ENCODE data around the gene TMTC2. TPM values are rescaled to one million over a fixed set of nuclear protein-coding genes. Genes with fewer than 3 reads are reported as not detected.

The TMTC2 gene
- polyA plus RNA-seq, 1 experiment = 1.6 TPM

- ChIA-PET POLR2A (no interaction called here), CTCF (no interaction called here)
- TF ChIP-seq CTCF (IDR thresholded peaks at IDR 0.05; ENCODE audit: low read depth, low read length) = no peak
Observed at GRCh38 chr12:83083616-83084015, 396.9 kb downstream of the TMTC2 start.

GRCh38 chr12:83084516-83085234 is 398.0 kb downstream of the TMTC2 start:
- CTCF ChIA-PET = interaction anchor here (0.6 kb wide), 1 partner anchor 1453 kb away, joined by 3 read pairs; no protein-coding TSS in a partner anchor
- no peak for TF ChIP-seq CTCF (IDR thresholded peaks at IDR 0.05; ENCODE audit: low read depth, low read length)

More at GRCh38 chr12:83083616-83084015, 396.9 kb downstream of the TMTC2 start:
- no peak overlapping the region for H3K4me3 ChIP-seq (ENCODE audit: low read depth, low read length)
- H3K27ac ChIP-seq (ENCODE audit: low read depth, low read length) = no peak overlapping the region
- H3K27me3 ChIP-seq (ENCODE audit: control insufficient read depth, insufficient read depth, low read length) = no peaks in the 10 kb centered on the region
- no peak for DNase-seq (ENCODE audit: low read depth, low spot score)
- H3K9me3 ChIP-seq (ENCODE audit: control insufficient read depth, insufficient read depth, low read length) = peaks cover 2% of the 10 kb centered on the region; the same call in 1 of the 2 replicates

GRCh38 chr12:83086023-83086422 is 399.3 kb downstream of the TMTC2 start:
- H3K27ac ChIP-seq (ENCODE audit: low read depth, low read length) = no peak overlapping the region
- peaks cover 2% of the 10 kb centered on the region; the same call in 1 of the 2 replicates for H3K9me3 ChIP-seq (ENCODE audit: control insufficient read depth, insufficient read depth, low read length)
- H3K4me3 ChIP-seq (ENCODE audit: low read depth, low read length) = no peak overlapping the region
- CTCF ChIA-PET = no interaction called here
- DNase-seq (ENCODE audit: low read depth, low spot score) = no peak
- POLR2A ChIA-PET = no interaction called here
- no peaks in the 10 kb centered on the region for H3K27me3 ChIP-seq (ENCODE audit: control insufficient read depth, insufficient read depth, low read length)
- no peak for TF ChIP-seq CTCF (IDR thresholded peaks at IDR 0.05; ENCODE audit: low read depth, low read length)

More at GRCh38 chr12:83084516-83085234, 398.0 kb downstream of the TMTC2 start:
- POLR2A ChIA-PET = no interaction called here
- H3K27ac ChIP-seq (ENCODE audit: low read depth, low read length) = no peak overlapping the region
- no peak for DNase-seq (ENCODE audit: low read depth, low spot score)
- peaks cover 2% of the 10 kb centered on the region; the same call in 1 of the 2 replicates for H3K9me3 ChIP-seq (ENCODE audit: control insufficient read depth, insufficient read depth, low read length)
- no peaks in the 10 kb centered on the region for H3K27me3 ChIP-seq (ENCODE audit: control insufficient read depth, insufficient read depth, low read length)
- H3K4me3 ChIP-seq (ENCODE audit: low read depth, low read length) = no peak overlapping the region

- Histone ChIP-seq H3K9me3 (ENCODE audit: control insufficient read depth, insufficient read depth, low read length) (peaks cover 2% of the 10 kb centered on the region; the same call in 1 of the 2 replicates), H3K4me3 (ENCODE audit: low read depth, low read length) (no peak overlapping the region), H3K27me3 (ENCODE audit: control insufficient read depth, insufficient read depth, low read length) (no peaks in the 10 kb centered on the region), H3K27ac (ENCODE audit: low read depth, low read length) (no peak overlapping the region)
- CTCF ChIA-PET = no interaction called here
- no peak for DNase-seq (ENCODE audit: low read depth, low spot score)
- POLR2A ChIA-PET = no interaction called here
- no peak for TF ChIP-seq CTCF (IDR thresholded peaks at IDR 0.05; ENCODE audit: low read depth, low read length)
Observed at GRCh38 chr12:83089575-83089974, 402.9 kb downstream of the TMTC2 start.

- H3K9me3 ChIP-seq (ENCODE audit: control insufficient read depth, insufficient read depth, low read length) = no peaks in the 10 kb centered on the region
- H3K27ac ChIP-seq (ENCODE audit: low read depth, low read length) = no peak overlapping the region
- DNase-seq (ENCODE audit: low read depth, low spot score) = no peak
- CTCF ChIA-PET = no interaction called here
- POLR2A ChIA-PET = no interaction called here
- TF ChIP-seq CTCF (IDR thresholded peaks at IDR 0.05; ENCODE audit: low read depth, low read length) = no peak
- no peaks in the 10 kb centered on the region for H3K27me3 ChIP-seq (ENCODE audit: control insufficient read depth, insufficient read depth, low read length)
- no peak overlapping the region for H3K4me3 ChIP-seq (ENCODE audit: low read depth, low read length)
Observed at GRCh38 chr12:83092129-83092528, 405.4 kb downstream of the TMTC2 start.
